SK-N-SH treated with all-trans-retinoic acid at 6 μM for 48 hours (cell line): ENCODE results near the gene DGCR2.

Experiments
- CSDC2 ChIP-seq: fragments of 250-450 bp; sonication (Bioruptor Pico); IDR thresholded peaks from 2 replicates; pipeline ENCODE4 v1.5.0; 2020; ENCODE audit warnings: mild to moderate bottlenecking, moderate library complexity
- GLIS3 ChIP-seq: fragments of 250-450 bp; sonication (Bioruptor Pico); IDR thresholded peaks from 2 replicates; pipeline ENCODE4 v1.5.0; 2020; ENCODE audit warnings: mild to moderate bottlenecking, moderate library complexity
- ISL1 ChIP-seq: fragments of 250-450 bp; sonication (Bioruptor Pico); IDR thresholded peaks from 2 replicates; pipeline ENCODE4 v2.1.2; 2022; ENCODE audit warnings: mild to moderate bottlenecking, moderate library complexity
- OSR1 ChIP-seq: fragments of 250-450 bp; sonication (Bioruptor Pico); IDR thresholded peaks from 2 replicates; pipeline ENCODE4 v1.8.0; 2022; ENCODE audit warnings: moderate library complexity, mild to moderate bottlenecking, inconsistent platforms
- PPARA ChIP-seq: fragments of 250-450 bp; sonication (Bioruptor Pico); IDR thresholded peaks from 2 replicates; pipeline ENCODE4 v1.5.0; 2020; ENCODE audit warnings: mild to moderate bottlenecking, borderline replicate concordance
- TCF4 ChIP-seq: fragments of 250-450 bp; sonication (Bioruptor Pico); IDR thresholded peaks from 2 replicates; pipeline ENCODE4 v1.8.0; 2021; ENCODE audit warnings: mild to moderate bottlenecking, moderate library complexity, borderline replicate concordance
- ZC3H10 ChIP-seq: fragments of 250-450 bp; sonication (Bioruptor Pico); IDR thresholded peaks from 2 replicates; pipeline ENCODE4 v1.5.1; 2021; ENCODE audit warnings: mild to moderate bottlenecking, moderate library complexity
- ZFP3 ChIP-seq: fragments of 250-450 bp; sonication (Bioruptor Pico); IDR thresholded peaks from 2 replicates; pipeline ENCODE4 v1.5.0; 2020; ENCODE audit warnings: mild to moderate bottlenecking, moderate library complexity
- ZNF70 ChIP-seq: fragments of 450-650 bp; formaldehyde crosslinking; IDR thresholded peaks from 2 replicates; pipeline ENCODE4 v1.5.0; 2020; ENCODE audit warnings: mild to moderate bottlenecking, moderate library complexity
- ZNF8 ChIP-seq: fragments of 450-650 bp; formaldehyde crosslinking; IDR thresholded peaks from 2 replicates; pipeline ENCODE4 v1.5.0; 2020; ENCODE audit warnings: mild to moderate bottlenecking, moderate library complexity
- TF ChIP-seq, protein P1 (sequence below): fragments of 250-450 bp; sonication (Bioruptor Pico); IDR thresholded peaks from 2 replicates; pipeline ENCODE4 v1.8.0; 2020; ENCODE audit warnings: mild to moderate bottlenecking, moderate library complexity, borderline replicate concordance

GRCh38 chr22:19079691-19080090 lies 42.5 kb downstream of the DGCR2 start:
- TF ChIP-seq, protein P1, sequence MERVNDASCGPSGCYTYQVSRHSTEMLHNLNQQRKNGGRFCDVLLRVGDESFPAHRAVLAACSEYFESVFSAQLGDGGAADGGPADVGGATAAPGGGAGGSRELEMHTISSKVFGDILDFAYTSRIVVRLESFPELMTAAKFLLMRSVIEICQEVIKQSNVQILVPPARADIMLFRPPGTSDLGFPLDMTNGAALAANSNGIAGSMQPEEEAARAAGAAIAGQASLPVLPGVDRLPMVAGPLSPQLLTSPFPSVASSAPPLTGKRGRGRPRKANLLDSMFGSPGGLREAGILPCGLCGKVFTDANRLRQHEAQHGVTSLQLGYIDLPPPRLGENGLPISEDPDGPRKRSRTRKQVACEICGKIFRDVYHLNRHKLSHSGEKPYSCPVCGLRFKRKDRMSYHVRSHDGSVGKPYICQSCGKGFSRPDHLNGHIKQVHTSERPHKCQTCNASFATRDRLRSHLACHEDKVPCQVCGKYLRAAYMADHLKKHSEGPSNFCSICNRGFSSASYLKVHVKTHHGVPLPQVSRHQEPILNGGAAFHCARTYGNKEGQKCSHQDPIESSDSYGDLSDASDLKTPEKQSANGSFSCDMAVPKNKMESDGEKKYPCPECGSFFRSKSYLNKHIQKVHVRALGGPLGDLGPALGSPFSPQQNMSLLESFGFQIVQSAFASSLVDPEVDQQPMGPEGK (CRISPR knock-in tag) = no peak
- TF ChIP-seq ZNF70 (CRISPR knock-in tag) (no peak), PPARA (no peak), OSR1 (CRISPR knock-in tag) (no peak), GLIS3 (CRISPR knock-in tag) (no peak), TCF4 (CRISPR knock-in tag) (no peak), ZFP3 (CRISPR knock-in tag) (no peak), ZNF8 (no peak), ISL1 (no peak), ZC3H10 (CRISPR knock-in tag) (no peak), CSDC2 (CRISPR knock-in tag) (no peak)
